OCI-LY7 (cell line): ENCODE data around the gene TAS2R39.

Experiments
- CTCF ChIP-seq: fragments of 200-600 bp; sonication (generic); conservative IDR thresholded peaks from 2 replicates; pipeline ENCODE4 v1.5.1; 2014; ENCODE audit warnings: mild to moderate bottlenecking, antibody characterized with exemption, low read length, moderate library complexity, mixed read lengths
- EZH2phosphoT487 ChIP-seq: fragments of 200-600 bp; sonication (generic); IDR thresholded peaks from 2 replicates; pipeline ENCODE4 v1.6.1; 2018; ENCODE audit warnings: low read depth, borderline replicate concordance, mild to moderate bottlenecking, mixed run types, antibody characterized with exemption, low read length, moderate library complexity, mixed read lengths

- TF ChIP-seq CTCF (no peak), EZH2phosphoT487 (no peak)
Observed at GRCh38 chr7:143172354-143172753, 10.9 kb upstream of the TAS2R39 start.
